Measurements from ENCODE around the gene RCC1.
"Not testable (repeated sequence)": the region's sequence is repeated elsewhere in the genome, so short reads cannot be mapped to it uniquely, and the experiment has no call there.

Gene RCC1

GRCh38 chr1:28505406-28506187 is at the start of gene RCC1:
Gene RCC1, plus strand, starts transcription at chr1:28506043. Its CDS starts 23,824 bp downstream, at chr1:28529867.
- peak within 1 kb of the TSS; percentile 93 for H3K4me3 ChIP-seq (ENCODE audit: low read depth, low read length)
- TF ChIP-seq CTCF (IDR thresholded peaks at IDR 0.05; ENCODE audit: low read depth, low read length, missing control alignments) = no peak
- peak; percentile 98 for DNase-seq (ENCODE audit: low read depth)

GRCh38 chr1:28456078-28456477 is 49.8 kb upstream of the RCC1 start:
- peak; percentile 30 for DNase-seq (ENCODE audit: low read depth)
- no peak overlapping the region for H3K4me3 ChIP-seq (ENCODE audit: low read depth, low read length)
- TF ChIP-seq CTCF (IDR thresholded peaks at IDR 0.05; ENCODE audit: low read depth, low read length, missing control alignments) = no peak

GRCh38 chr1:28457678-28458077 is 48.2 kb upstream of the RCC1 start:
- no peak for DNase-seq (ENCODE audit: low read depth)
- no peak for TF ChIP-seq CTCF (IDR thresholded peaks at IDR 0.05; ENCODE audit: low read depth, low read length, missing control alignments)

GRCh38 chr1:28458237-28459228 is 47.3 kb upstream of the RCC1 start:
- no peak for TF ChIP-seq CTCF (IDR thresholded peaks at IDR 0.05; ENCODE audit: low read depth, low read length, missing control alignments)
- no peak overlapping the region for H3K4me3 ChIP-seq (ENCODE audit: low read depth, low read length)
- no peak for DNase-seq (ENCODE audit: low read depth)

More at GRCh38 chr1:28457678-28458077, 48.2 kb upstream of the RCC1 start:
- no peak overlapping the region for H3K4me3 ChIP-seq (ENCODE audit: low read depth, low read length)

GRCh38 chr1:28466226-28466778 is 39.5 kb upstream of the RCC1 start:
- no peak overlapping the region for H3K4me3 ChIP-seq (ENCODE audit: low read depth, low read length)
- DNase-seq (ENCODE audit: low read depth) = no peak
- no peak for TF ChIP-seq CTCF (IDR thresholded peaks at IDR 0.05; ENCODE audit: low read depth, low read length, missing control alignments)

GRCh38 chr1:28470146-28470545 is 35.7 kb upstream of the RCC1 start:
- H3K4me3 ChIP-seq (ENCODE audit: low read depth, low read length) = no peak overlapping the region
- TF ChIP-seq CTCF (IDR thresholded peaks at IDR 0.05; ENCODE audit: low read depth, low read length, missing control alignments) = no peak
- no peak for DNase-seq (ENCODE audit: low read depth)

- DNase-seq (ENCODE audit: low read depth); H3K4me3 ChIP-seq (ENCODE audit: low read depth, low read length): not testable (repeated sequence)
Observed at GRCh38 chr1:28479497-28479896, 26.3 kb upstream of the RCC1 start.
